GM10266 (cell line): ENCODE results near the gene PAX8.

Experiments used
- DNase-seq: peaks from one replicate; pipeline ENCODE4 v3.0.0; 2012; ENCODE audit errors: extremely low spot score
- CTCF ChIP-seq: IDR thresholded peaks from 2 replicates; pipeline ENCODE4 v1.5.1; 2012; ENCODE audit warnings: mild to moderate bottlenecking, low read depth; ENCODE audit not compliant: control insufficient read depth, insufficient read depth; ENCODE audit errors: missing control alignments

PAX8 gene

GRCh38 chr2:113264713-113265403, 13.9 kb downstream of the PAX8 start:
- no peak for DNase-seq
- TF ChIP-seq CTCF: no peak

- DNase-seq: no peak
- TF ChIP-seq CTCF: no peak
Observed at GRCh38 chr2:113263546-113263945, 15.2 kb downstream of the PAX8 start.

- no peak for DNase-seq
- TF ChIP-seq CTCF: no peak
Observed at GRCh38 chr2:113260991-113261390, 17.7 kb downstream of the PAX8 start.

- TF ChIP-seq CTCF: no peak
Observed at GRCh38 chr2:113258471-113259147, 20.1 kb downstream of the PAX8 start.

GRCh38 chr2:113257516-113258264, 21.0 kb downstream of the PAX8 start:
- DNase-seq: no peak
- TF ChIP-seq CTCF: no peak

More at GRCh38 chr2:113258471-113259147, 20.1 kb downstream of the PAX8 start:
- DNase-seq: no peak

GRCh38 chr2:113255140-113256070, 23.3 kb downstream of the PAX8 start:
- no peak for TF ChIP-seq CTCF
- no peak for DNase-seq
